Common myeloid progenitor, CD34-positive (primary cell): ENCODE data around the gene CBX8.

Experiments
- CTCF ChIA-PET: fragments of 350-600 bp; sonication (Branson Sonifier 250); formaldehyde crosslinking; loops from one replicate; lab custom pipeline; 2021; ENCODE audit warnings: antibody characterized with exemption; lab: Charles Lee
- POLR2A ChIA-PET: fragments of 350-600 bp; sonication (Branson Sonifier 250); formaldehyde crosslinking; loops from one replicate; lab custom pipeline; 2021; ENCODE audit warnings: antibody characterized with exemption; lab: Charles Lee
- DNase-seq, 3 donors: peaks; one replicate each; pipeline versions ENCODE4 v3.0.0 to v3.0.0-alpha.2; 2013
- H3K27ac ChIP-seq, 2 experiments: 1 replicate in 1 of 2; 2 replicates in 1 of 2; pipeline ENCODE4 v1.7.0; 2013; ENCODE audit warnings: inconsistent platforms in 2 of 2, low read length in 2 of 2, mild to moderate bottlenecking in 2 of 2, low read depth in 1 of 2, moderate library complexity in 1 of 2; ENCODE audit not compliant: severe bottlenecking in 2 of 2, insufficient read depth in 1 of 2, poor library complexity in 1 of 2
- H3K27me3 ChIP-seq, 5 experiments: replicated peaks in 2 of 5; 1 replicate in 3 of 5; 2 replicates in 2 of 5; pipeline versions ENCODE4 v1.6.1 to v1.7.0; 2013; ENCODE audit warnings: low read length in 4 of 5, mild to moderate bottlenecking in 2 of 5, moderate library complexity in 2 of 5, inconsistent platforms in 1 of 5; ENCODE audit not compliant: insufficient read depth in 5 of 5, control insufficient read depth in 4 of 5
- H3K36me3 ChIP-seq, 4 experiments: 1 replicate in 2 of 4; 2 replicates in 2 of 4; pipeline versions ENCODE4 v1.6.1 to v1.7.0; 2013; ENCODE audit warnings: low read length in 3 of 4, control low read depth in 1 of 4, mild to moderate bottlenecking in 1 of 4; ENCODE audit not compliant: control insufficient read depth in 4 of 4, insufficient read depth in 4 of 4
- H3K4me1 ChIP-seq, 4 experiments: 1 replicate in 3 of 4; 2 replicates in 1 of 4; pipeline versions ENCODE4 v1.6.1 to v1.7.1; 2013; ENCODE audit warnings: low read length in 3 of 4, mild to moderate bottlenecking in 3 of 4, control low read depth in 1 of 4, inconsistent platforms in 1 of 4, moderate library complexity in 1 of 4; ENCODE audit not compliant: control insufficient read depth in 4 of 4, insufficient read depth in 4 of 4; ENCODE audit errors: control extremely low read depth in 1 of 4
- H3K4me3 ChIP-seq, 7 experiments: 1 replicate in 4 of 7; 2 replicates in 3 of 7; pipeline versions ENCODE4 v1.5.1 to v1.7.0; 2013; ENCODE audit warnings: mild to moderate bottlenecking in 7 of 7, low read length in 6 of 7, moderate library complexity in 6 of 7, inconsistent platforms in 2 of 7, low read depth in 2 of 7, control low read depth in 1 of 7; ENCODE audit not compliant: insufficient read depth in 4 of 7, control insufficient read depth in 1 of 7; ENCODE audit errors: extremely low read depth in 1 of 7
- H3K9me3 ChIP-seq, 5 experiments: 1 replicate in 4 of 5; 2 replicates in 1 of 5; pipeline versions ENCODE4 v1.6.1 to v1.7.1; 2013; ENCODE audit warnings: low read length in 4 of 5, mild to moderate bottlenecking in 2 of 5, inconsistent platforms in 1 of 5, low read depth in 1 of 5, moderate library complexity in 1 of 5; ENCODE audit not compliant: control insufficient read depth in 4 of 5, insufficient read depth in 2 of 5; ENCODE audit errors: control extremely low read depth in 1 of 5
- WGBS: methylation state at CpG from one replicate; pipeline ENCODE4 v1.1.5; 2013; ENCODE audit not compliant: insufficient coverage; 5-methylcytosine and 5-hydroxymethylcytosine counted together

The CBX8 gene

DNA sequence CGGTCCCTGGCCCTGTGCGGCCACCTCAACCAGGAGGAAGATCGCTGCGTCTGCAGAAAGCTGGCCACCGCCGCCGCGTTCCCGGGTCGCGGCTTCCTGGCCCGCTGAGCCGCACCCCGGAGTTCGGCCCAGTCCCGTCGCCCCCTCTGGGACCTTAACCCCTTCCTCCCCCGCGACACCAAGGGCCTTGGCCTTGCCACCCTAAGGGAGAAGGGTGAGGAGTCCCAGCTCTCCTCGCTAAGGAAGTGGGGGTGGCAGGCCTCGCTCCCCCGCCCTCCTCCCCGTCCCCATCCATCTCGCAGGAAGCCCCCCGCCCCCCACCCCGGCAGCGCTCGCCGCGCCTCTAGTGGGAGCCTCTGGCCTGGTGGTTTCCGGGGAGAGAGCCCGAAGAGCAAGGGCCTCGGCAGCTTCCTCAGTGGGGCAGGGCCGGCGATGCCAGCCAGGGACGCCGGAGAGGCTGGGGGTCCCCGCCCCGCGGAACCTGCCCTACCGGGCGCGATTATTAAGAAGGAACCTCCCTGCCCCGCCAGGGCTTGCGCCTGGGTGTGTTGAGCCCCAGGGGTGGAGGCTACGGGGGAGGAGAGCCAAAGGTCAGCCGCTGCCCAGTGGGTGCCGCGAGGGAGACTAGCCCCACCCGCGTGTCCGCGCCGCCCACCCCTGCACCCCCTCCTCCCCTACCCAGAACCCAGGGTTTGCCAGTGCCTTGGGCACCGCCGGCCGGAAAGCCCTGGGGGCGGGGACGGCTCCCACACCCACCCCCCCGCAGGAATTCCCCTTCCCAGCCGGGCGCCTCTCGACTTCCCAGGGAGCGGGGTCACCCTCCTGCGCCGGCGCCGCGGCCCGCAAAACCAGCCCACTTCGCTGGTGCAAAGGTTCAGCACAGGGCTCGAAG lies 35.6 kb upstream of the CBX8 start:
- Histone ChIP-seq H3K36me3 (peaks cover 0 to 26% (median 13%) of the 10 kb centered on the region in 4 experiments), H3K27ac (peak overlapping the region in 1 of 2 experiments; percentile 58), H3K4me3 (no peak overlapping the region), H3K9me3 (no peaks in the 10 kb centered on the region), H3K4me1 (peaks cover 5 to 79% (median 50%) of the 10 kb centered on the region in 4 experiments), H3K27me3 (no peaks in the 10 kb centered on the region)
- DNase-seq: peak in 1 of 3 donors; percentile 63
- ChIA-PET POLR2A (no interaction called here), CTCF (interaction anchor here (0.6 to 5.5 kb wide), 3 partner anchors 19 to 176 kb away, joined by 3 to 24 read pairs (median 5); no protein-coding TSS in a partner anchor)
- 54% methylated on average over 24 of the region's 72 CpGs for WGBS

GRCh38 chr17:79831265-79832217 lies 34.7 kb upstream of the CBX8 start:
- no peaks in the 10 kb centered on the region for H3K9me3 ChIP-seq
- H3K4me3 ChIP-seq: no peak overlapping the region
- WGBS: 60% methylated on average over 22 of the region's 33 CpGs
- POLR2A ChIA-PET: no interaction called here
- peak overlapping the region in 1 of 2 experiments; percentile 78 for H3K27ac ChIP-seq
- H3K4me1 ChIP-seq: peaks cover 7 to 79% (median 49%) of the 10 kb centered on the region in 4 experiments
- CTCF ChIA-PET: interaction anchor here (1.2 to 5.5 kb wide), 2 partner anchors 18 to 20 kb away, joined by 3 to 24 read pairs; no protein-coding TSS in a partner anchor
- H3K36me3 ChIP-seq: peaks cover 0 to 26% (median 13%) of the 10 kb centered on the region in 4 experiments
- DNase-seq: no peak
- no peaks in the 10 kb centered on the region for H3K27me3 ChIP-seq

- Histone ChIP-seq H3K9me3 (no peaks in the 10 kb centered on the region), H3K27ac (peak overlapping the region in 1 of 2 experiments; percentile 78), H3K4me3 (no peak overlapping the region), H3K4me1 (peaks cover 9 to 79% (median 49%) of the 10 kb centered on the region in 4 experiments), H3K36me3 (peaks cover 0 to 26% (median 12%) of the 10 kb centered on the region in 4 experiments), H3K27me3 (no peaks in the 10 kb centered on the region)
- ChIA-PET CTCF (interaction anchor here (1.2 kb wide), 1 partner anchor 19 kb away, joined by 3 read pairs; no protein-coding TSS in a partner anchor), POLR2A (no interaction called here)
- no peak for DNase-seq
- 98% methylated on average over 7 of the region's 8 CpGs for WGBS
Measured at GRCh38 chr17:79830763-79831264, 33.9 kb upstream of the CBX8 start.

- POLR2A ChIA-PET: no interaction called here
- H3K4me1 ChIP-seq: peaks cover 9 to 79% (median 48%) of the 10 kb centered on the region in 4 experiments
- CTCF ChIA-PET: interaction anchor here (1.0 to 1.2 kb wide), 2 partner anchors 15 to 19 kb away, joined by 3 read pairs; no protein-coding TSS in a partner anchor
- no peak overlapping the region for H3K4me3 ChIP-seq
- DNase-seq: no peak
- peaks cover 0 to 24% (median 10%) of the 10 kb centered on the region in 4 experiments for H3K36me3 ChIP-seq
- WGBS: 97% methylated on average over 8 of the region's 8 CpGs
- H3K27me3 ChIP-seq: no peaks in the 10 kb centered on the region
- no peak overlapping the region for H3K27ac ChIP-seq
- no peaks in the 10 kb centered on the region for H3K9me3 ChIP-seq
Measured at GRCh38 chr17:79830303-79830702, 33.4 kb upstream of the CBX8 start.

- Histone ChIP-seq H3K27me3 (no peaks in the 10 kb centered on the region), H3K9me3 (no peaks in the 10 kb centered on the region), H3K4me1 (peaks cover 9 to 84% (median 48%) of the 10 kb centered on the region in 4 experiments), H3K27ac (no peak overlapping the region), H3K36me3 (peaks cover 0 to 15% (median 6%) of the 10 kb centered on the region in 4 experiments), H3K4me3 (no peak overlapping the region)
- ChIA-PET CTCF (interaction anchor here (1.0 to 2.5 kb wide), 2 partner anchors 15 to 19 kb away, joined by 3 to 9 read pairs; no protein-coding TSS in a partner anchor), POLR2A (no interaction called here)
- no CpG with 5 or more reads among the region's 2 CpGs for WGBS
- DNase-seq: no peak
Measured at GRCh38 chr17:79829457-79829856, 32.6 kb upstream of the CBX8 start.

GRCh38 chr17:79829004-79829403 lies 32.1 kb upstream of the CBX8 start:
- WGBS: 83% methylated on average over 1 of the region's 2 CpGs
- H3K27ac ChIP-seq: no peak overlapping the region
- H3K9me3 ChIP-seq: no peaks in the 10 kb centered on the region
- ChIA-PET CTCF (interaction anchor here (1.4 to 2.5 kb wide), 4 partner anchors 11 to 18 kb away, joined by 5 to 13 read pairs (median 7); no protein-coding TSS in a partner anchor), POLR2A (interaction anchor here (0.6 kb wide), 1 partner anchor 8 kb away, joined by 3 read pairs; no protein-coding TSS in a partner anchor)
- no peaks in the 10 kb centered on the region for H3K27me3 ChIP-seq
- H3K4me1 ChIP-seq: peaks cover 9 to 84% (median 48%) of the 10 kb centered on the region in 4 experiments
- DNase-seq: no peak
- peak overlapping the region in 2 of 7 experiments; percentile 11 to 16 for H3K4me3 ChIP-seq
- peaks cover 0 to 12% (median 4%) of the 10 kb centered on the region in 4 experiments for H3K36me3 ChIP-seq
